ENCODE data around the gene KCNQ2. TPM values are rescaled to one million over a fixed set of nuclear protein-coding genes. Genes with fewer than 3 reads are reported as not detected.

The KCNQ2 gene
- total RNA-seq, 4 donors from 2014 or later = not detected

GRCh38 chr20:63495741-63496595 lies 23.5 kb upstream of the KCNQ2 start:
- TF ChIP-seq, protein P1, sequence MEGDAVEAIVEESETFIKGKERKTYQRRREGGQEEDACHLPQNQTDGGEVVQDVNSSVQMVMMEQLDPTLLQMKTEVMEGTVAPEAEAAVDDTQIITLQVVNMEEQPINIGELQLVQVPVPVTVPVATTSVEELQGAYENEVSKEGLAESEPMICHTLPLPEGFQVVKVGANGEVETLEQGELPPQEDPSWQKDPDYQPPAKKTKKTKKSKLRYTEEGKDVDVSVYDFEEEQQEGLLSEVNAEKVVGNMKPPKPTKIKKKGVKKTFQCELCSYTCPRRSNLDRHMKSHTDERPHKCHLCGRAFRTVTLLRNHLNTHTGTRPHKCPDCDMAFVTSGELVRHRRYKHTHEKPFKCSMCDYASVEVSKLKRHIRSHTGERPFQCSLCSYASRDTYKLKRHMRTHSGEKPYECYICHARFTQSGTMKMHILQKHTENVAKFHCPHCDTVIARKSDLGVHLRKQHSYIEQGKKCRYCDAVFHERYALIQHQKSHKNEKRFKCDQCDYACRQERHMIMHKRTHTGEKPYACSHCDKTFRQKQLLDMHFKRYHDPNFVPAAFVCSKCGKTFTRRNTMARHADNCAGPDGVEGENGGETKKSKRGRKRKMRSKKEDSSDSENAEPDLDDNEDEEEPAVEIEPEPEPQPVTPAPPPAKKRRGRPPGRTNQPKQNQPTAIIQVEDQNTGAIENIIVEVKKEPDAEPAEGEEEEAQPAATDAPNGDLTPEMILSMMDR (IDR thresholded peaks at IDR 0.05; ENCODE audit: low read depth) = no peak

- TF ChIP-seq, protein P1 (IDR thresholded peaks at IDR 0.05; ENCODE audit: low read depth) = no peak
These were observed 22.8 kb upstream of the KCNQ2 start for GRCh38 chr20:63495167-63495720.

- TF ChIP-seq, protein P1 (IDR thresholded peaks at IDR 0.05; ENCODE audit: low read depth) = no peak
These were observed 22.1 kb upstream of the KCNQ2 start for GRCh38 chr20:63494420-63495166.

DNA sequence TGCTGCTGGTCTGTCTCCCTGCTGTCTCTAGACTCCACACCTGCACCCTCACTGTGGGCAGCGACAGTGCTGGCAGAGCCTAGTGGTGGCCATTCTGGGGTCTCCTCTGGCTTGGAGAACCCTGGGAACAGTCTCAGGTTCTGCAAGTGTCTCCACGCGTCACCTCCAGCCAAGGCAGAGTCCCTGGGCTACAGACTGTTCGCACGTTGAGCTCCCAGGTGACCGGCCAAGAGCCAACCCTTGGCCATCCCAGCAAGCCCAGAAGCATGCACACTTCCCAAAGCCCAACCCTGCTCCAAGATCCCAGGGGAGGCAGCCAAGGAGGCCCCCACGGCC lies 21.6 kb upstream of the KCNQ2 start:
- TF ChIP-seq, protein P1 (IDR thresholded peaks at IDR 0.05; ENCODE audit: low read depth) = no peak

GRCh38 chr20:63493563-63494020 lies 21.1 kb upstream of the KCNQ2 start:
- TF ChIP-seq, protein P1 (IDR thresholded peaks at IDR 0.05; ENCODE audit: low read depth) = no peak

- TF ChIP-seq, protein P1 (IDR thresholded peaks at IDR 0.05; ENCODE audit: low read depth) = no peak
These were observed 20.5 kb upstream of the KCNQ2 start for GRCh38 chr20:63492982-63493381.

- TF ChIP-seq, protein P1 (IDR thresholded peaks at IDR 0.05; ENCODE audit: low read depth) = no peak
These were observed 20.1 kb upstream of the KCNQ2 start for GRCh38 chr20:63492518-63492917.

All from subcutaneous adipose tissue (tissue), 4 donors.